Tibial nerve (tissue), 4 donors: ENCODE data around the gene TANC2. TPM values are rescaled to one million over a fixed set of nuclear protein-coding genes. Genes with fewer than 3 reads are reported as not detected.

ENCODE experiments used
- DNase-seq, 2 donors: peaks; one replicate each; pipeline ENCODE4 v3.0.0-alpha.2; 2019; ENCODE audit warnings: low spot score in 2 of 2
- H3K27ac ChIP-seq, 4 donors: fragments of 200-600 bp; sonication (generic) in 3 of 4; one replicate each; pipeline ENCODE4 v1.5.1; 2017 to 2019; ENCODE audit warnings: mild to moderate bottlenecking in 1 of 4
- H3K27me3 ChIP-seq, 2 donors: fragments of 200-600 bp; sonication (generic) in 1 of 2; one replicate each; pipeline versions ENCODE4 v1.5.1 to v1.6.0; 2017 to 2019
- H3K36me3 ChIP-seq, 3 donors: fragments of 200-600 bp; sonication (generic); one replicate each; pipeline ENCODE4 v1.5.1; 2018 to 2019
- H3K4me1 ChIP-seq, 4 donors: fragments of 200-600 bp; sonication (generic) in 3 of 4; one replicate each; pipeline ENCODE4 v1.5.1; 2017 to 2019
- H3K4me3 ChIP-seq, 4 donors: fragments of 200-600 bp; sonication (generic) in 3 of 4; one replicate each; pipeline ENCODE4 v1.5.1; 2017 to 2019; ENCODE audit warnings: mild to moderate bottlenecking in 1 of 4, moderate library complexity in 1 of 4
- H3K9me3 ChIP-seq, 4 donors: fragments of 200-600 bp; sonication (generic) in 3 of 4; one replicate each; pipeline ENCODE4 v1.5.1; 2017 to 2019
- EP300 ChIP-seq, 2 donors: sonication (generic); formaldehyde crosslinking; IDR thresholded peaks; one replicate each; pipeline ENCODE4 v1.6.1; 2017; ENCODE audit warnings: antibody characterized with exemption in 2 of 2, mild to moderate bottlenecking in 1 of 2
- POLR2A ChIP-seq, 2 donors: fragments of 450-650 bp; IDR thresholded peaks; one replicate each; pipeline ENCODE4 v1.6.1; 2017; ENCODE audit warnings: antibody characterized with exemption in 2 of 2, mild to moderate bottlenecking in 2 of 2, moderate library complexity in 2 of 2
- WGBS, 2 donors: methylation state at CpG; one replicate each; pipeline ENCODE4 v1.1.5; 2018; 5-methylcytosine and 5-hydroxymethylcytosine counted together
- total RNA-seq, 4 donors: library from RNA; depleted of rRNA; stranded (reverse); fragments of >200 nt; gene quantifications; one replicate each; pipeline ENCODE4 v1.1.0, GENCODE V29; 2016
- TF ChIP-seq, protein P1 (sequence below), 5 experiments: fragments of 200-600 bp in 3 of 5; fragments of 450-650 bp in 2 of 5; sonication (generic) in 3 of 5; IDR thresholded peaks; one replicate each; pipeline ENCODE4 v1.5.1; 2016 to 2019; ENCODE audit warnings: antibody characterized with exemption in 5 of 5, mild to moderate bottlenecking in 3 of 5, moderate library complexity in 2 of 5

Gene TANC2
- total RNA-seq, 4 donors from 2014 or later: 36.1 to 46.8 (median 45.5) TPM

DNA sequence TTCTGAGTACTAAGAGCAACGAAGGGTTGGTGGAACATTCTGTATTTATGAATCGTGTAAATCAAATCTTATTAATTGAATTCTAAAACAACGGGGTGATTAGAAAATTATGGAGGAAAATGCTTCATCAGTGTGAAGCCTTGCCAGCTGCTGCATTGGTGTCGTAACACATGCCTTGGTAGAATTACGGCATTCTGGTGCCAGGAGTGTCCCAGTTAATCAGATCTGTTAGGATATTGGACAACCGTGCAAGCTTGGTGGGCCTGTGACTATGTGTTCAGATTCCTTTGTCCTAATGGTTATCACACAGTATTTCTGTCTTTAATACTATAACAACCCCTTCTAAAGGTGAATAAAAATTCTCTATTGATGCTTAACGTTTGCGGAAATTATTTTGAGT lies 44.2 kb upstream of the TANC2 start:
- H3K4me3 ChIP-seq: no peak overlapping the region
- no peaks in the 10 kb centered on the region for H3K27me3 ChIP-seq
- peaks cover 0 to 5% (median 0%) of the 10 kb centered on the region in 4 donors for H3K4me1 ChIP-seq
- H3K27ac ChIP-seq: no peak overlapping the region
- H3K9me3 ChIP-seq: no peaks in the 10 kb centered on the region
- DNase-seq: no peak
- H3K36me3 ChIP-seq: no peaks in the 10 kb centered on the region
- WGBS, 2 donors: 91 to 94% methylated on average over 8 of the region's 8 CpGs
- TF ChIP-seq EP300 (IDR thresholded peaks at IDR 0.05) (no peak), POLR2A (IDR thresholded peaks at IDR 0.05) (no peak)
- TF ChIP-seq, protein P1, sequence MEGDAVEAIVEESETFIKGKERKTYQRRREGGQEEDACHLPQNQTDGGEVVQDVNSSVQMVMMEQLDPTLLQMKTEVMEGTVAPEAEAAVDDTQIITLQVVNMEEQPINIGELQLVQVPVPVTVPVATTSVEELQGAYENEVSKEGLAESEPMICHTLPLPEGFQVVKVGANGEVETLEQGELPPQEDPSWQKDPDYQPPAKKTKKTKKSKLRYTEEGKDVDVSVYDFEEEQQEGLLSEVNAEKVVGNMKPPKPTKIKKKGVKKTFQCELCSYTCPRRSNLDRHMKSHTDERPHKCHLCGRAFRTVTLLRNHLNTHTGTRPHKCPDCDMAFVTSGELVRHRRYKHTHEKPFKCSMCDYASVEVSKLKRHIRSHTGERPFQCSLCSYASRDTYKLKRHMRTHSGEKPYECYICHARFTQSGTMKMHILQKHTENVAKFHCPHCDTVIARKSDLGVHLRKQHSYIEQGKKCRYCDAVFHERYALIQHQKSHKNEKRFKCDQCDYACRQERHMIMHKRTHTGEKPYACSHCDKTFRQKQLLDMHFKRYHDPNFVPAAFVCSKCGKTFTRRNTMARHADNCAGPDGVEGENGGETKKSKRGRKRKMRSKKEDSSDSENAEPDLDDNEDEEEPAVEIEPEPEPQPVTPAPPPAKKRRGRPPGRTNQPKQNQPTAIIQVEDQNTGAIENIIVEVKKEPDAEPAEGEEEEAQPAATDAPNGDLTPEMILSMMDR (IDR thresholded peaks at IDR 0.05): no peak

- Histone ChIP-seq H3K27me3 (no peaks in the 10 kb centered on the region), H3K9me3 (no peaks in the 10 kb centered on the region), H3K4me3 (no peak overlapping the region), H3K27ac (no peak overlapping the region), H3K36me3 (no peaks in the 10 kb centered on the region), H3K4me1 (no peaks in the 10 kb centered on the region)
- WGBS, 2 donors: 79 to 80% methylated on average over 11 of the region's 11 CpGs
- DNase-seq: no peak
- TF ChIP-seq, protein P1 (IDR thresholded peaks at IDR 0.05): no peak
- TF ChIP-seq POLR2A (IDR thresholded peaks at IDR 0.05): no peak
- no peak for TF ChIP-seq EP300 (IDR thresholded peaks at IDR 0.05)
These were observed 42.5 kb upstream of the TANC2 start for GRCh38 chr17:62923258-62924150.

- Histone ChIP-seq H3K4me1 (no peaks in the 10 kb centered on the region), H3K4me3 (no peak overlapping the region), H3K27me3 (no peaks in the 10 kb centered on the region), H3K36me3 (no peaks in the 10 kb centered on the region), H3K27ac (no peak overlapping the region), H3K9me3 (no peaks in the 10 kb centered on the region)
- TF ChIP-seq, protein P1 (IDR thresholded peaks at IDR 0.05): no peak
- TF ChIP-seq EP300 (IDR thresholded peaks at IDR 0.05): no peak
- TF ChIP-seq POLR2A (IDR thresholded peaks at IDR 0.05): no peak
- no peak for DNase-seq
- WGBS, 2 donors: 89 to 93% methylated on average over 3 of the region's 3 CpGs
These were observed 40.7 kb upstream of the TANC2 start for GRCh38 chr17:62925267-62925836.

DNA sequence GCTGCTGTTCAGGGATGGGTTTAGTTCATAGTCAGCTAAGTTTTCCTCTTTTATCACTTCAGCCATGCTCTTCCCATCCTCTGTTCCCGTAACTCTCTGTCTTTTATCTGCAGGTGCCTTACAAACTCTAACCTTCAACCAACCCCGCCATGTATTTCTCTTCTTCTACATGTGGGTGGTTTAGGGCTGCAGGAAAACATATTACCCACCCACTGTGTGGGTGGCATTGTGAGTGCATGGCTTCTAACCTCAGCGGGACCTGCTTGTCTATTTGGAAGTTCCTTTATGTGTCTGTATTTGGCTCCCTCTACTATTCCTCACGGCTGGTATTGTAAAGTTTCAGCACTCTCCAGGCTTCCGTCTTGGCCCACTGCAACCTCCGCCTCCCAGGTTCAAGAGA lies 39.0 kb upstream of the TANC2 start:
- Histone ChIP-seq H3K4me3 (no peak overlapping the region), H3K27me3 (no peaks in the 10 kb centered on the region), H3K9me3 (no peaks in the 10 kb centered on the region), H3K27ac (no peak overlapping the region), H3K36me3 (no peaks in the 10 kb centered on the region), H3K4me1 (no peaks in the 10 kb centered on the region)
- DNase-seq: no peak
- WGBS, 2 donors: 78 to 84% methylated on average over 6 of the region's 6 CpGs
- TF ChIP-seq EP300 (IDR thresholded peaks at IDR 0.05) (no peak), POLR2A (IDR thresholded peaks at IDR 0.05) (no peak)
- TF ChIP-seq, protein P1 (IDR thresholded peaks at IDR 0.05): no peak

DNA sequence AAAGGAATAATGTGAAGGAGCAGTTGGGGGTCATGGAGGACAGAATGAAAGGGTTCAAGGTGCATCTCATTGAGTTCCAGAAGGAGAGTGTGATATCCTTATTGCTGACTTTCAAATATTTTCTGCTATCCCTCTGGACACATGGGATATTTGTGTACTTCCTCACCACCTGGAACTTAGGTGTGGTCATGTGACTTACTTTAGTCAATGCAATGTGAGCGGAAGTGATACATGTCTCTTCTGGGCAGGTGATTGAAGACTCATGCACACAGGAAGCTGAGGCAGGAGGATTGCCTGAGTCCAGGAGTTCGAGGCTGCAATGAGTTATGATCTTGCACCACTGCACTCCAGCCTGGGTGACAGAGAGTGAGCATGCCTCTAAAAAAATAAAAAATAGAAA lies 36.7 kb upstream of the TANC2 start:
- no peak overlapping the region for H3K27ac ChIP-seq
- H3K9me3 ChIP-seq: no peaks in the 10 kb centered on the region
- TF ChIP-seq POLR2A (IDR thresholded peaks at IDR 0.05) (no peak), EP300 (IDR thresholded peaks at IDR 0.05) (no peak)
- TF ChIP-seq, protein P1 (IDR thresholded peaks at IDR 0.05): no peak
- peaks cover 0 to 5% of the 10 kb centered on the region in 2 donors for H3K27me3 ChIP-seq
- WGBS, 2 donors: 84 to 92% methylated on average over 2 of the region's 2 CpGs
- H3K36me3 ChIP-seq: no peaks in the 10 kb centered on the region
- no peak for DNase-seq
- H3K4me1 ChIP-seq: peaks cover 0 to 6% (median 0%) of the 10 kb centered on the region in 4 donors
- H3K4me3 ChIP-seq: no peak overlapping the region
